Duodenal mucosa (tissue), 2 donors: ENCODE data around the gene SHISA5.
A peak's percentile ranks its signal among the peaks of the same experiment; 100 is the strongest.
"Not testable (repeated sequence)": the region's sequence is repeated elsewhere in the genome, so short reads cannot be mapped to it uniquely, and the experiment has no call there.

Experiments
- H3K27ac ChIP-seq: one replicate; pipeline ENCODE4 v1.7.0; 2013; ENCODE audit warnings: low read depth, low read length
- H3K27me3 ChIP-seq, 2 donors: one replicate each; pipeline ENCODE4 v1.7.0; 2013; ENCODE audit warnings: low read length in 2 of 2, control low read depth in 1 of 2; ENCODE audit not compliant: insufficient read depth in 2 of 2, control insufficient read depth in 1 of 2
- H3K36me3 ChIP-seq, 2 donors: one replicate each; pipeline ENCODE4 v1.7.0; 2013; ENCODE audit warnings: low read length in 2 of 2, control low read depth in 1 of 2; ENCODE audit not compliant: insufficient read depth in 2 of 2, control insufficient read depth in 1 of 2
- H3K4me1 ChIP-seq, 2 donors: one replicate each; pipeline ENCODE4 v1.7.0; 2013; ENCODE audit warnings: low read length in 2 of 2, control low read depth in 1 of 2; ENCODE audit not compliant: insufficient read depth in 2 of 2, control insufficient read depth in 1 of 2
- H3K4me3 ChIP-seq, 2 donors: one replicate each; pipeline ENCODE4 v1.7.0; 2013; ENCODE audit warnings: low read length in 2 of 2, low read depth in 1 of 2
- H3K9ac ChIP-seq, 2 donors: one replicate each; pipeline ENCODE4 v1.7.0; 2013; ENCODE audit warnings: low read length in 2 of 2, low read depth in 1 of 2
- H3K9me3 ChIP-seq, 2 donors: one replicate each; pipeline ENCODE4 v1.7.0; 2013; ENCODE audit warnings: low read length in 2 of 2, control low read depth in 1 of 2; ENCODE audit not compliant: control insufficient read depth in 1 of 2

The SHISA5 gene

DNA sequence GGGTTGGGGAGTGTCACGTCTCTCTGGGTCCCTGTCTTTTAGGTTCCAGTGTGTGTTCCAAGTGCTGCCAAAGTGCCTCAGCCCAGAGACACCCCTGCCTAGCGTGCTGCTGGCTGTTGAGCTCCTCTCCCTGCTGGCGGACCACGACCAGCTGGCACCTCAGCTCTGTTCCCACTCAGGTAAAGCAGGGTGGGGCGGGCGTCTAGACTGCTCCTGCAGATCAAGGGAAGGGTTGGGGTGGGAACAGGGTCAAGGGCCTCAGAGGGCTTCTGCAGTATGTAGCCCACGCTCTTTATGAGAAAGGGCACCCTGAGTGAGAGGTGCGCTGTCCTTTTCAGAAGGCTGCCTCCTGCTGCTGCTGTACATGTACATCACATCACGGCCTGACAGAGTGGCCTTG lies 40.3 kb downstream of the SHISA5 start:
- no peak overlapping the region for H3K27ac ChIP-seq
- H3K9ac ChIP-seq = no peak overlapping the region
- H3K4me1 ChIP-seq = peaks cover 31 to 39% of the 10 kb centered on the region in 2 donors
- no peaks in the 10 kb centered on the region for H3K27me3 ChIP-seq
- no peaks in the 10 kb centered on the region for H3K9me3 ChIP-seq
- H3K4me3 ChIP-seq = no peak overlapping the region
- peaks cover 21 to 47% of the 10 kb centered on the region in 2 donors for H3K36me3 ChIP-seq

DNA sequence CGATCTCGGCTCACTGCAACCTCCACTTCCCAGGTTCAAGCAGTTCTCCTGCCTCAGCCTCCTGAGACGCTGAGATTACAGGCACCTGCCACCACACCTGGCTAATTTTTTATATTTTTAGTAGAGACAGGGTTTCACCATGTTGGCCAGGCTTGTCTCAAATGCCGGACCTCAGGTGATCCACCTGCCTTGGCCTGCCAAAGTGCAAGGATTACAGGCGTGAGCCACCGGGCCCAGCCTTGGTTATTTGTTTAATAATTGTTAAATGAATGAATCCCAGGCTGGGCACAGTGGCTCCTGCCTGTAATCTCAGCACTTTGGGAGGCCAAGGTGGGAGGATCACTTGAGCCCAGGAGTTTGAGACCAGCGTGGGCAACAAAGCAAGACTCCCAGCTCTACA lies 42.2 kb downstream of the SHISA5 start:
- not testable (repeated sequence) for H3K27ac ChIP-seq, H3K9me3 ChIP-seq, H3K9ac ChIP-seq, H3K4me3 ChIP-seq, H3K27me3 ChIP-seq
- peaks cover 22 to 36% of the 10 kb centered on the region in 2 donors for H3K36me3 ChIP-seq
- H3K4me1 ChIP-seq = peaks cover 12 to 20% of the 10 kb centered on the region in 2 donors

DNA sequence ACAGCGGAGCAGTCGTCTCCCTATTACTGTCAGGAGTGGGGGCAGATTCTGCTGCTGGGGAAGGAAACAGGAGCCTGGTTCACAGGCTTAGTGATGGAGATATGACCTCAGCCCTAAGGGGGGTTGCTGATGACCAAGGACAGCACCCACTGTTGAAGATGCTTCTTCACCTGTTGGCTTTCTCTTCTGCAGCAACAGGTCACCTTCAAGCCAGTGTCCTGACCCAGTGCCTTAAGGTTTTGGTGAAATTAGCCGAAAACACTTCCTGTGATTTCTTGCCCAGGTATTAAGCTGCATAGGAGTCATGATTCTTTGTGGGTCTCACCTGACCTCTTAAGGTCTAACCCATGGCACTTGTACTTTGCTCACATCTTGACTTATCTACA lies 43.5 kb downstream of the SHISA5 start:
- Histone ChIP-seq H3K9me3 (no peaks in the 10 kb centered on the region), H3K27ac (no peak overlapping the region), H3K9ac (no peak overlapping the region), H3K4me1 (peaks cover 4 to 8% of the 10 kb centered on the region in 2 donors), H3K36me3 (peaks cover 22 to 41% of the 10 kb centered on the region in 2 donors), H3K4me3 (no peak overlapping the region), H3K27me3 (no peaks in the 10 kb centered on the region)

DNA sequence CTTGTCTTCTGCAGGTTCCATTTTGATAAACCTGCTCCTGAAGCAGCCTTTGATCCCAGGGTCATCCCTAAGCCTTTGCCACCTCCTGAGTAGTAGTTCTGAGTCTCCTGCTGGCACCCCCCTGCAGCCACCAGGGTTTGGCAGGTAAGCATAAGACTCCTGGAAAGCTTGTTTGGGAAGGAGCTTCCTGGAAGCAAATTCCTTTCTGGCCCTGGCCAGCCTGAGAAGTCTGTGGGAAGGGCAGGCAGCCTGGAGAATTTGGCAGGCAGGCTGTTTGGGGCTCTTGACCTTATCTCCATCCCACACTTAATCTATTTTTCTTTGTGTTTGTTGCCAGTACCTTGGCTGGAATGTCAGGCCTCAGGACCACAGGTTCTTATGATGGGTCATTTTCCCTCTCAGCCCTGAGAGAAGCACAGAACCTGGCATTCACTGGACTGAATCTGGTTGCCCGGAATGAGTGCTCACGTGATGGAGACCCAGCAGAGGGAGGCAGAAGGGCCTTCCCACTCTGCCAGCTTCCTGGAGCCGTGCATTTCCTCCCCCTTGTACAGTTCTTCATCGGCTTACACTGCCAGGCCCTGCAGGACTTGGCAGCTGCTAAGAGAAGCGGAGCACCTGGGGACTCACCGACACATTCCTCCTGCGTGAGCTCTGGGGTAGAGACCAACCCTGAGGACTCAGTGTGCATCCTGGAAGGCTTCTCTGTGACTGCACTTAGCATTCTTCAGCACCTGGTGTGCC lies 44.0 kb downstream of the SHISA5 start:
- no peak overlapping the region for H3K9ac ChIP-seq
- H3K36me3 ChIP-seq = peaks cover 22 to 44% of the 10 kb centered on the region in 2 donors
- peaks cover under 1 to 2% of the 10 kb centered on the region in 2 donors for H3K4me1 ChIP-seq
- no peak overlapping the region for H3K4me3 ChIP-seq
- no peaks in the 10 kb centered on the region for H3K9me3 ChIP-seq
- no peak overlapping the region for H3K27ac ChIP-seq
- H3K27me3 ChIP-seq = no peaks in the 10 kb centered on the region

DNA sequence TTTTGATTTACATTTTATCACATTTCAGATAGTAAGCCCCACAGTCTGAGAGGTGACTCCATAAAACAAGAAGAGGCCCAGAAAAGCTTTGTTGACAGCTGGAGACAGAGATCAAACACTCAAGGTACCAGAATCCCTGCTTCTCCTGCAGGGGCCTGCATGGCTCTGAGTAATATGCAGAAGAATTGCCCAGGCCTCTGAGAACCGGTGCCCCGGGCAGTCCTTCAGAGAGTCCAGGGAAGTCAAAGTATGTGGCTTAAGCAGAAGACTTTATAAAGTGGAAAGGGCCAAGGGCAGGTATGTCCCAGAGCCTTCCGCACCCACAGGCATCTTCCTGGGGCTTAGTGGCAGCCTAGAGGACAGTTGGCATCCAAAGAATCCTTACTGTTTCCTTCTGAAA lies 44.6 kb downstream of the SHISA5 start:
- Histone ChIP-seq H3K36me3 (peaks cover 22 to 48% of the 10 kb centered on the region in 2 donors), H3K9ac (no peak overlapping the region), H3K27me3 (no peaks in the 10 kb centered on the region), H3K27ac (no peak overlapping the region), H3K9me3 (no peaks in the 10 kb centered on the region), H3K4me3 (no peak overlapping the region), H3K4me1 (no peaks in the 10 kb centered on the region)

DNA sequence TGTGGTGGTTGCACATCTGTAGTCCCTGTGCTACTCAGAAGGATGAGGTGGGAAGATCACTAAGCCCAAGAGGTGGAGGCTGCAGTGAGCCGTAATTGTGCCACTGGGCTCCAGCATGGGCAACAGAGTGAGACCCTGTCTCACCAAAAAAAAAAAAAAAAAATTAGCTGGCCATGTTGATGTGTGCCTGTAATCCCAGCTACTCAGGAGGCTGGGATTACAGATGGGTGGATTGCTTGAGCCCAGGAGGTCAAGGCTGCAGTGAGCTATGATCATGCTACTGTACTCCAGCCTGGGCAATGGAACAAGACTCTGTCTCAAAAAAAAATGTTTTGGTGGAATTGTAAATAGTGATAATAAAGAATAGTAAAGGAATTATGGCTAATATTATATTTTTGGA lies 47.5 kb downstream of the SHISA5 start:
- no peak overlapping the region for H3K27ac ChIP-seq
- H3K4me1 ChIP-seq = no peaks in the 10 kb centered on the region
- H3K36me3 ChIP-seq = peaks cover 22 to 75% of the 10 kb centered on the region in 2 donors
- H3K27me3 ChIP-seq = no peaks in the 10 kb centered on the region
- no peak overlapping the region for H3K4me3 ChIP-seq
- no peak overlapping the region for H3K9ac ChIP-seq
- no peaks in the 10 kb centered on the region for H3K9me3 ChIP-seq

DNA sequence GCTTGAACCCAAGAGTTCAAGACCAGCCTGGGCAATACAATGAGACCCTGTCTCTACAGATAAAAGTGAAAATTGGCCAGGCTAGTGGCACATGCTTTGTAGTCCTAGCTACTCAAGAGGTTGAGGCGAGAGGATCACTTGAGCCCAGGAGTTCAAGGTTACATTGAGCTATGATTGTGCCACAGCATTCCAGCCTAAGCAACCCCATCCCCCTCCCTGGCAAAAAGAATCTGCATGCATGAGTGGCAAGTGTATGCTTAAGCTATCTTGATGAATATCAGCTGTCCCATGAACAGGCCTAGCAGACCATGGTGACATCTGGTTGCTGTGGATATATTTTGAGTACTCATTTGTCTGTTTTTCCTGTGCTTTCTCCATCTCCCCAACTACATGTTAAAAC lies 52.7 kb downstream of the SHISA5 start:
- Histone ChIP-seq H3K9ac (no peak overlapping the region), H3K36me3 (peaks cover 0 to 43% of the 10 kb centered on the region in 2 donors), H3K4me1 (peaks cover 8 to 10% of the 10 kb centered on the region in 2 donors), H3K4me3 (no peak overlapping the region), H3K27me3 (no peaks in the 10 kb centered on the region), H3K27ac (no peak overlapping the region), H3K9me3 (no peaks in the 10 kb centered on the region)

DNA sequence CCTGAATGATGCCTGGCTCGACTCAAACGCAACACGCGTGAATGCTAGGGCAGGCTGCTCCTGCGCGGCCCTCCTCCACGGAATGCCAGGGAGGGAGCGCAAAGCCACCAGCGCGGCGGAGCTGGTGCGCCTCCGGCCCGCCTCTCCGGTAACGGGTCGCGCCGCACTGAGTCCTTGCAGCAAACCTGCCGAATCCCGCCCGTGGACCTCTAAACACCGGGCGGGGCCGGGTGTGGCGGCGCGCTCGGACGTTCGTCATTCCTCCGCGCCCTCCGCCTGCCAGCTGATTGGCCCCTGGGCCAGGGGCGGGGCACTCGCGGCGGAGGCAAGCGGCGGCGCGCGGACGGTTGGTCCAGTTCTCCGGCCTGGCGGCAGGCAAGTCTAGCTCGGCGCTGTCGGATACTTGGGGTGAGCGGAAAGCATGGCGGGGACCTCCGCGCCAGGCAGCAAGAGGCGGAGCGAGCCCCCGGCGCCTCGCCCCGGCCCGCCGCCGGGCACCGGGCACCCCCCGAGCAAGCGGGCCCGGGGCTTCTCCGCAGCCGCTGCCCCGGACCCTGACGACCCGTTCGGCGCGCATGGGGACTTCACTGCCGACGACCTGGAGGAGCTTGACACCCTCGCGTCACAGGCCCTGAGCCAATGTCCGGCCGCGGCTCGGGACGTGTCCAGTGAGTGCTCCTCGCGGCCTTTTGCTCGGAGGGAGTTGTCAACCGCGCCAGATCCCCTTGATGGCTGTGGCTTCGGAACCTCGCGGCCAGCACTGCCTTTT lies 57.4 kb downstream of the SHISA5 start, which contains the start of gene ATRIP:
Gene ATRIP (plus strand): TSS at position 313 of the 769 bp plus-strand sequence. CDS start 109 bp downstream, at position 422.
- Histone ChIP-seq H3K4me1 (peaks cover 19 to 22% of the 10 kb centered on the region in 2 donors), H3K9ac (peak within 1 kb of the TSS; percentile 80), H3K27me3 (no peaks in the 10 kb centered on the region), H3K4me3 (peak within 1 kb of the TSS; percentile 78 to 97), H3K9me3 (no peaks in the 10 kb centered on the region), H3K36me3 (peaks cover 10 to 22% of the 10 kb centered on the region in 2 donors), H3K27ac (peak within 1 kb of the TSS; percentile 79)

DNA sequence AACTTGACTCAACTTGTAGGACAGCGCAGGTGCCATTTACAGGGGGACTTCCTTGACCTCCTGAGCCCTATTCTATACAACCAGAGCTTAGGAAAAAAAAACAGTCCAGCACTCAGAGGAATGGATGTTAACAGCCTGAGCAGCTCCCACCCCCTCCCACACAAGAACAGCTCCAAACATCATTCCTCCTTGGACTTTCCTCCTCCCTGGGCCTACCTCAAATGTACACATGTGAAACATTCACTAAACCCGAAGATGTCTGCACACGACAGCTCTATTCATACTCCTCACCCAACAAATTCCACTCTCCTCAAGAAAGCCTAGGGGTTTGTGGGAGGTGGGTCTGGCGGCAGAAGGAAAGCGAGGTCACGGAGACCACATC lies 57.9 kb downstream of the SHISA5 start:
- Histone ChIP-seq H3K9ac (peak overlapping the region; percentile 77 to 80), H3K27me3 (no peaks in the 10 kb centered on the region), H3K27ac (peak overlapping the region; percentile 61), H3K36me3 (peaks cover 10 to 18% of the 10 kb centered on the region in 2 donors), H3K4me1 (peaks cover 22 to 28% of the 10 kb centered on the region in 2 donors), H3K9me3 (no peaks in the 10 kb centered on the region), H3K4me3 (peak overlapping the region; percentile 78 to 97)

DNA sequence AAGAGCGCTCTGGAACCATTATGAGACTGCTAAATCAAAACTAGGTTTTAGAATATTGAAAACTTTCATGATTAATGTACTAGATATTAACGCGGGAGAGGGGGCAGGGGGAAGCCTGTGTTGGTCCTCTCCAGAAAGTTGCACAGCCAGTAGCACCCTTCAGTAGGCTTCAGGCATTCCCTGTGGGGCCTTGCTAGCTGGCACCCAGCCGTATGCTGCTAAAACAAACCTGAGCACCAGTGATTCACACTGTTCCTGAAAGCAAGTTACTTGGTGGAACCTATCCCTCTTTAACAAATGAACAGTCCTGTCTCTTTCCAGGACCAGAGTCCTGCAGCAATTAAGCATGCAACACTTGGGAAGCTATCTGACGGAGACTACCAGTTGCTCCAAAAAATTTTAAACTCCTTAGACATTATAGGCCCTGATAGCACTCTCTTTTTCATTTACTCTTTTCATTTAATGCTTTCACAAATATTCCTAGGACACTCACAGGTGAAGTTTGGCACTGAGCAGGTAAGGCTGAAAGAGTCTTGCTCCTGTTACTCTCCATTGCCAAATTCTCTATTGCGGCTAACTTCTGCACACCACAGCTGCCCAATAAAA lies 58.6 kb downstream of the SHISA5 start:
- Histone ChIP-seq H3K4me1 (peaks cover 22 to 29% of the 10 kb centered on the region in 2 donors), H3K9me3 (no peaks in the 10 kb centered on the region), H3K4me3 (peak overlapping the region in 1 of 2 donors; percentile 78), H3K9ac (peak overlapping the region in 1 of 2 donors; percentile 77), H3K27ac (no peak overlapping the region), H3K27me3 (no peaks in the 10 kb centered on the region), H3K36me3 (peaks cover 10 to 18% of the 10 kb centered on the region in 2 donors)
